Activated T-helper 17 cell treated with anti-CD3 and anti-CD28 coated beads, Interleukin-2, amount 50 U/mL, for 72 hours (primary cell): ENCODE measurements around the gene GOLM1. TPM values are rescaled to one million over a fixed set of nuclear protein-coding genes. Genes with fewer than 3 reads are reported as not detected.
"Not testable (repeated sequence)": the region's sequence is repeated elsewhere in the genome, so short reads cannot be mapped to it uniquely, and the experiment has no call there.

Source experiments
- ATAC-seq: fragments of 150-1000 bp; cut with Tn5 transposase; replicated peaks from 2 replicates; pipeline ENCODE4 v1.10.0; 2021; ENCODE audit warnings: mild to moderate bottlenecking, moderate library complexity
- H3K27ac Mint-ChIP-seq: one replicate; pipeline ENCODE4 v1.8.0; 2022; ENCODE audit warnings: mixed read lengths
- H3K27me3 Mint-ChIP-seq: one replicate; pipeline ENCODE4 v1.8.0; 2022; ENCODE audit warnings: mixed read lengths
- H3K36me3 Mint-ChIP-seq: one replicate; pipeline ENCODE4 v1.8.0; 2022; ENCODE audit warnings: low read depth, mild to moderate bottlenecking, mixed read lengths
- H3K4me1 Mint-ChIP-seq: one replicate; pipeline ENCODE4 v1.8.0; 2022; ENCODE audit warnings: mixed read lengths
- H3K4me3 Mint-ChIP-seq: one replicate; pipeline ENCODE4 v1.8.0; 2022; ENCODE audit warnings: mild to moderate bottlenecking, mixed read lengths
- H3K9me3 Mint-ChIP-seq: one replicate; pipeline ENCODE4 v1.8.0; 2022; ENCODE audit warnings: mixed read lengths
- total RNA-seq, 2 donors: library from RNA; stranded (reverse); gene quantifications; one replicate each; pipeline ENCODE4 v1.2.3, GENCODE V29; 2022

Gene GOLM1
- total RNA-seq, 2 donors from 2014 or later: 2.0 to 2.8 TPM

GRCh38 chr9:86069206-86069869 is 30.0 kb downstream of the GOLM1 start:
- H3K27ac Mint-ChIP-seq: no peak overlapping the region
- H3K9me3 Mint-ChIP-seq: no peaks in the 10 kb centered on the region
- H3K36me3 Mint-ChIP-seq: no peaks in the 10 kb centered on the region
- no peaks in the 10 kb centered on the region for H3K27me3 Mint-ChIP-seq
- H3K4me3 Mint-ChIP-seq: no peak overlapping the region
- no peak for ATAC-seq
- no peaks in the 10 kb centered on the region for H3K4me1 Mint-ChIP-seq

GRCh38 chr9:86064220-86064619 is 35.1 kb downstream of the GOLM1 start:
- Mint-ChIP-seq H3K4me3 (no peak overlapping the region), H3K27ac (no peak overlapping the region), H3K4me1 (no peaks in the 10 kb centered on the region), H3K27me3 (peaks cover 3% of the 10 kb centered on the region), H3K36me3 (no peaks in the 10 kb centered on the region), H3K9me3 (no peaks in the 10 kb centered on the region)
- ATAC-seq: no peak

GRCh38 chr9:86062845-86063693 is 36.3 kb downstream of the GOLM1 start:
- Mint-ChIP-seq H3K27ac (no peak overlapping the region), H3K4me1 (no peaks in the 10 kb centered on the region), H3K4me3 (no peak overlapping the region), H3K27me3 (peaks cover 6% of the 10 kb centered on the region), H3K9me3 (no peaks in the 10 kb centered on the region), H3K36me3 (no peaks in the 10 kb centered on the region)
- no peak for ATAC-seq

- no peaks in the 10 kb centered on the region for H3K36me3 Mint-ChIP-seq
- no peaks in the 10 kb centered on the region for H3K4me1 Mint-ChIP-seq
- no peaks in the 10 kb centered on the region for H3K9me3 Mint-ChIP-seq
- H3K4me3 Mint-ChIP-seq: no peak overlapping the region
- ATAC-seq: no peak
- H3K27me3 Mint-ChIP-seq: peaks cover 6% of the 10 kb centered on the region
- H3K27ac Mint-ChIP-seq: no peak overlapping the region
Measured at GRCh38 chr9:86061972-86062739, 37.2 kb downstream of the GOLM1 start.

GRCh38 chr9:86057491-86057890 is 41.9 kb downstream of the GOLM1 start:
- Mint-ChIP-seq H3K9me3 (no peaks in the 10 kb centered on the region), H3K36me3 (no peaks in the 10 kb centered on the region), H3K4me3 (no peak overlapping the region)

GRCh38 chr9:86054695-86055094 is 44.7 kb downstream of the GOLM1 start:
- no peak overlapping the region for H3K4me3 Mint-ChIP-seq
- no peak overlapping the region for H3K27ac Mint-ChIP-seq
- no peaks in the 10 kb centered on the region for H3K4me1 Mint-ChIP-seq
- H3K27me3 Mint-ChIP-seq: peaks cover 13% of the 10 kb centered on the region
- ATAC-seq: no peak
- H3K36me3 Mint-ChIP-seq: no peaks in the 10 kb centered on the region
- no peaks in the 10 kb centered on the region for H3K9me3 Mint-ChIP-seq

More at GRCh38 chr9:86057491-86057890, 41.9 kb downstream of the GOLM1 start:
- Mint-ChIP-seq H3K27ac (no peak overlapping the region), H3K4me1 (no peaks in the 10 kb centered on the region), H3K27me3 (peaks cover 9% of the 10 kb centered on the region)
- ATAC-seq: no peak

- H3K9me3 Mint-ChIP-seq: no peaks in the 10 kb centered on the region
- no peaks in the 10 kb centered on the region for H3K4me1 Mint-ChIP-seq
- ATAC-seq: no peak
- H3K27ac Mint-ChIP-seq: no peak overlapping the region
- H3K4me3 Mint-ChIP-seq: no peak overlapping the region
- peaks cover 7% of the 10 kb centered on the region for H3K27me3 Mint-ChIP-seq
- no peaks in the 10 kb centered on the region for H3K36me3 Mint-ChIP-seq
Measured at GRCh38 chr9:86052556-86053468, 46.5 kb downstream of the GOLM1 start.

GRCh38 chr9:86048018-86048742 is 51.2 kb downstream of the GOLM1 start:
- H3K4me1 Mint-ChIP-seq, H3K27ac Mint-ChIP-seq, H3K36me3 Mint-ChIP-seq, H3K4me3 Mint-ChIP-seq, H3K27me3 Mint-ChIP-seq, ATAC-seq, H3K9me3 Mint-ChIP-seq: not testable (repeated sequence)

GRCh38 chr9:86047361-86047760 is 52.0 kb downstream of the GOLM1 start:
- Mint-ChIP-seq H3K27ac (no peak overlapping the region), H3K9me3 (no peaks in the 10 kb centered on the region), H3K27me3 (peaks cover 5% of the 10 kb centered on the region), H3K4me1 (no peaks in the 10 kb centered on the region), H3K4me3 (no peak overlapping the region), H3K36me3 (no peaks in the 10 kb centered on the region)
- no peak for ATAC-seq

- Mint-ChIP-seq H3K4me1 (no peaks in the 10 kb centered on the region), H3K36me3 (no peaks in the 10 kb centered on the region), H3K9me3 (no peaks in the 10 kb centered on the region), H3K4me3 (no peak overlapping the region), H3K27me3 (peaks cover 5% of the 10 kb centered on the region), H3K27ac (no peak overlapping the region)
- ATAC-seq: no peak
Measured at GRCh38 chr9:86046930-86047341, 52.4 kb downstream of the GOLM1 start.

- peaks cover 5% of the 10 kb centered on the region for H3K27me3 Mint-ChIP-seq
- ATAC-seq: no peak
- no peaks in the 10 kb centered on the region for H3K9me3 Mint-ChIP-seq
- no peaks in the 10 kb centered on the region for H3K4me1 Mint-ChIP-seq
- no peak overlapping the region for H3K4me3 Mint-ChIP-seq
- no peak overlapping the region for H3K27ac Mint-ChIP-seq
- H3K36me3 Mint-ChIP-seq: no peaks in the 10 kb centered on the region
Measured at GRCh38 chr9:86046071-86046636, 53.2 kb downstream of the GOLM1 start.

GRCh38 chr9:86045654-86046053 is 53.7 kb downstream of the GOLM1 start:
- no peak for ATAC-seq
- H3K9me3 Mint-ChIP-seq: no peaks in the 10 kb centered on the region
- no peaks in the 10 kb centered on the region for H3K36me3 Mint-ChIP-seq
- H3K4me1 Mint-ChIP-seq: no peaks in the 10 kb centered on the region
- no peak overlapping the region for H3K27ac Mint-ChIP-seq
- H3K27me3 Mint-ChIP-seq: no peaks in the 10 kb centered on the region
- no peak overlapping the region for H3K4me3 Mint-ChIP-seq

- no peaks in the 10 kb centered on the region for H3K27me3 Mint-ChIP-seq
- no peaks in the 10 kb centered on the region for H3K4me1 Mint-ChIP-seq
- ATAC-seq: no peak
- H3K27ac Mint-ChIP-seq: no peak overlapping the region
- H3K36me3 Mint-ChIP-seq: no peaks in the 10 kb centered on the region
- H3K9me3 Mint-ChIP-seq: no peaks in the 10 kb centered on the region
- H3K4me3 Mint-ChIP-seq: no peak overlapping the region
Measured at GRCh38 chr9:86043999-86044398, 55.4 kb downstream of the GOLM1 start.
